ENCODE measurements around the gene FCN1. TPM values are rescaled to one million over a fixed set of nuclear protein-coding genes. Genes with fewer than 3 reads are reported as not detected.

The FCN1 gene
- total and polyA plus RNA-seq, 10 of the 15 experiments (the other 5 are each of a cell fraction or from before 2014, with no cell fraction given), result 0.08 TPM; not detected in 9

DNA sequence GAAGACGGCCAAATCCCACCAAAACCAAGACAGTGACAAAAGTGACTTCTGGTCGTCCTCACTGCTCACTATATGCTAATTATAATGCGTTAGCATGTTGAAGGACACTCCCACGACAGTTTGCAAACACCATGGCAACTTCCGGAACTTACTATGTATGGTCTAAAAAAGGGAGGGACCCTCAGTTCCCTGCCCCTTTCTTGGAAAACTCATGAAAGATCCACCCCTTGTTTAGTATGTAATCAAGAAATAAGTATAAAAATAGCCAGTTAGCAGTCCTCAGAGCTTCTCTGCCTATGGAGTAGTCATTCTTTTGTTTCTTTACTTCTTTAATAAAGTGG lies 27.6 kb downstream of the FCN1 start:
- H3K4me2 ChIP-seq (ENCODE audit: control insufficient read depth, insufficient read depth), result no peak overlapping the region
- RAD21 ChIA-PET (ENCODE audit: unreplicated experiment), result interaction anchor here (1.1 kb wide), 1 partner anchor 41 kb away, joined by 3 read pairs; no protein-coding TSS in a partner anchor
- BruUV-seq (replicated peaks), result no TSS peak

DNA sequence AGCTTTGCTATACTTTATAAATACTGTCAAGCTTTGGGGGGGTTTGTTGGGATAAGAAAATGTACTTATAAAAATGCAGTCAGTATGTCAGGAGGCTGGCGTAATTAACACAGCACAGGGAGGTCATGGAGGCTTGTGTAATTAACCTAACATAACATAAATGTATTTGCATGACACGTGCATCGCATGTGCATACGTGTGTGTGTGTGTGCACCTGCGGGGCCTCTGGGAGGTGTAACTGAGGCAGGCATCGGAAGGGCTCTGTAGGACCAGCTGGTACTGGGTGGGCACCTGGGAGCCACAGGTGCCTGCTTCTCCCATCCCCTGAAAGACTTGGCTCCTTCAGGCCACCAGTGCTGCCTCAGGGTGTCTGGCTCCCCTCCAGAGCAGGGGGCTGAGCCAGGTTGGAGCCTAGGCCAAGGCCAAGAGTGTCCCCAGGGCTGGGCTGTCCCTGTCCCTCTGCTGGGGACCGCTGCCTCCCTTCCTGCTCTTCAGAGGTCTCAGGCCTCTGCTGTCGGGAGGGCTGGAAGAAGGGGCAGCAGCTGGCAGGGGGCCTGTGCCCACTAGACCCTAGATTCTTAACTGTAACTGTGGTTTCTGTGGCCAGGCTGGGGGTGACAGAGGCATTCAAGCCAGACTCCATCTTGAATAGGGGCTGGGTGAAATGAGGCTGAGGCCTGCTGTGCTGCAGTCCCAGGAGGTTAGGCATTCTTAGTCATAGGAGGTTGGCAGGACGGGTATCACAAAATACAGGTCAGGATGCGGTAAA lies 28.1 kb downstream of the FCN1 start:
- Histone ChIP-seq H3K27me3 (replicated peaks in 1 of 2; ENCODE audit: control insufficient read depth in 2 of 2, insufficient read depth in 2 of 2, low read length in 1 of 2) (no peaks in the 10 kb centered on the region; a peak in 1 of 4 replicates), H3K79me2 (ENCODE audit: control insufficient read depth, insufficient read depth, low read length) (no peaks in the 10 kb centered on the region), H2AFZ (ENCODE audit: control insufficient read depth, low read depth, low read length) (peak overlapping the region; percentile 29), H3K36me3 (ENCODE audit: control insufficient read depth in 2 of 2, insufficient read depth in 2 of 2, low read length in 1 of 2) (no peaks in the 10 kb centered on the region), H3K4me1 (ENCODE audit: control insufficient read depth, insufficient read depth, low read length) (peaks cover 5% of the 10 kb centered on the region; the same call in 1 of the 2 replicates), H3K27ac (ENCODE audit: control insufficient read depth, insufficient read depth) (no peak overlapping the region), H3K9me3 (replicated peaks; ENCODE audit: control insufficient read depth, insufficient read depth, low read length) (no peaks in the 10 kb centered on the region; the same call in 2 of the 3 replicates), H4K20me1 (ENCODE audit: control insufficient read depth, insufficient read depth) (no peaks in the 10 kb centered on the region), H3K4me3 (no peak overlapping the region), H3K4me2 (ENCODE audit: control insufficient read depth, insufficient read depth) (peak overlapping the region; percentile 25; the same call in 1 of the 2 replicates), H3K9ac (ENCODE audit: control insufficient read depth, insufficient read depth, low read length) (no peak overlapping the region)
- in situ Hi-C loops (cut with MboI), result no loop called here
- ChIA-PET POLR2A (no interaction called here), RAD21 (ENCODE audit: unreplicated experiment) (no interaction called here), CTCF (interaction anchor here (0.8 to 1.6 kb wide), 3 partner anchors 18 to 78 kb away, joined by 3 to 4 read pairs (median 3); no protein-coding TSS in a partner anchor), SMC1A (ENCODE audit: uncharacterized antibody, unreplicated experiment) (interaction anchor here (0.8 to 1.3 kb wide), 4 partner anchors 13 to 66 kb away, joined by 3 read pairs; no protein-coding TSS in a partner anchor)
- 6% methylated on average over 10 of the region's 10 CpGs for WGBS (ENCODE audit: insufficient coverage, insufficient replicate concordance, low lambda C conversion rate, missing lambda C conversion rate)
- DNase-seq (ENCODE audit: low read depth, low spot score) (no peak), FAIRE-seq (no peak), ATAC-seq (no peak)
- intact Hi-C loops (cut with micrococcal nuclease; ENCODE audit: unreplicated experiment), result no loop called here
- TF ChIP-seq CHD2 (IDR thresholded peaks at IDR 0.05; ENCODE audit: borderline replicate concordance, low read depth, low read length) (no peak), EZH2 (IDR thresholded peaks at IDR 0.05; ENCODE audit: borderline replicate concordance, control insufficient read depth, low read depth, low read length) (no peak), CBFB (IDR thresholded peaks at IDR 0.05; ENCODE audit: low read depth) (no peak), BHLHE40 (IDR thresholded peaks at IDR 0.05; ENCODE audit: borderline replicate concordance in 1 of 2, low read depth in 2 of 2, low read length in 1 of 2) (peak in 1 of 2 experiments; percentile 45; a peak in 1 of 4 replicates), YY1 (IDR thresholded peaks at IDR 0.05; ENCODE audit: low read depth, low read length) (0 out of 2 replicates have a peak, but pooled peaks have one; percentile 14), STAT1 (conservative IDR thresholded peaks at IDR 0.05) (no peak)
- no TSS peak for BruUV-seq (replicated peaks)

More for the DNA sequence above, 27.6 kb downstream of the FCN1 start:
- intact Hi-C loops (cut with micrococcal nuclease; ENCODE audit: unreplicated experiment) (no loop called here), in situ Hi-C loops (cut with MboI) (no loop called here)
- ChIA-PET SMC1A (ENCODE audit: uncharacterized antibody, unreplicated experiment) (no interaction called here), POLR2A (no interaction called here), CTCF (interaction anchor here (1.6 kb wide), 1 partner anchor 19 kb away, joined by 4 read pairs; no protein-coding TSS in a partner anchor)
- Histone ChIP-seq H2AFZ (ENCODE audit: control insufficient read depth, low read depth, low read length) (peak overlapping the region; percentile 29), H3K27ac (ENCODE audit: control insufficient read depth, insufficient read depth) (no peak overlapping the region), H3K4me1 (ENCODE audit: control insufficient read depth, insufficient read depth, low read length) (peaks cover 5% of the 10 kb centered on the region; the same call in 1 of the 2 replicates), H3K36me3 (ENCODE audit: control insufficient read depth in 2 of 2, insufficient read depth in 2 of 2, low read length in 1 of 2) (no peaks in the 10 kb centered on the region), H4K20me1 (ENCODE audit: control insufficient read depth, insufficient read depth) (no peaks in the 10 kb centered on the region), H3K79me2 (ENCODE audit: control insufficient read depth, insufficient read depth, low read length) (no peaks in the 10 kb centered on the region), H3K4me3 (no peak overlapping the region), H3K27me3 (replicated peaks in 1 of 2; ENCODE audit: control insufficient read depth in 2 of 2, insufficient read depth in 2 of 2, low read length in 1 of 2) (no peaks in the 10 kb centered on the region; a peak in 1 of 4 replicates), H3K9ac (ENCODE audit: control insufficient read depth, insufficient read depth, low read length) (no peak overlapping the region), H3K9me3 (replicated peaks; ENCODE audit: control insufficient read depth, insufficient read depth, low read length) (peaks cover 1% of the 10 kb centered on the region)
- no peak for TF ChIP-seq HDAC6 (IDR thresholded peaks at IDR 0.05; ENCODE audit: unreplicated experiment)
- TF ChIP-seq GATAD2B (conservative IDR thresholded peaks at IDR 0.05; ENCODE audit: low read depth), result no peak
- TF ChIP-seq, protein P1, sequence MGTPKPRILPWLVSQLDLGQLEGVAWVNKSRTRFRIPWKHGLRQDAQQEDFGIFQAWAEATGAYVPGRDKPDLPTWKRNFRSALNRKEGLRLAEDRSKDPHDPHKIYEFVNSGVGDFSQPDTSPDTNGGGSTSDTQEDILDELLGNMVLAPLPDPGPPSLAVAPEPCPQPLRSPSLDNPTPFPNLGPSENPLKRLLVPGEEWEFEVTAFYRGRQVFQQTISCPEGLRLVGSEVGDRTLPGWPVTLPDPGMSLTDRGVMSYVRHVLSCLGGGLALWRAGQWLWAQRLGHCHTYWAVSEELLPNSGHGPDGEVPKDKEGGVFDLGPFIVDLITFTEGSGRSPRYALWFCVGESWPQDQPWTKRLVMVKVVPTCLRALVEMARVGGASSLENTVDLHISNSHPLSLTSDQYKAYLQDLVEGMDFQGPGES (IDR thresholded peaks at IDR 0.05), result no peak
- TF ChIP-seq RB1 (IDR thresholded peaks at IDR 0.05; ENCODE audit: borderline replicate concordance), result no peak
- no peak for DNase-seq (ENCODE audit: low read depth, low spot score)
- ATAC-seq, result no peak
- FAIRE-seq, result no peak
- 3% methylated on average over 5 of the region's 5 CpGs for WGBS (ENCODE audit: insufficient coverage, insufficient replicate concordance, low lambda C conversion rate, missing lambda C conversion rate)

Data from GM12878 (cell line).